Measurements from ENCODE around the gene XG. TPM values are rescaled to one million over a fixed set of nuclear protein-coding genes. Genes with fewer than 3 reads are reported as not detected.
"Not testable (repeated sequence)": the region's sequence is repeated elsewhere in the genome, so short reads cannot be mapped to it uniquely, and the experiment has no call there.

XG gene
- total and polyA plus RNA-seq, 9 of the 15 experiments (the other 6 are each of a cell fraction or from before 2014, with no cell fraction given): 0.03 to 0.12 TPM; not detected in 7

- H3K4me2 ChIP-seq (ENCODE audit: insufficient read depth, low read length); H3K79me2 ChIP-seq (ENCODE audit: control insufficient read depth, insufficient read depth, low read length); H3K36me3 ChIP-seq (ENCODE audit: control insufficient read depth, insufficient read depth, low read length); POLR2A ChIA-PET; H3K27ac ChIP-seq (ENCODE audit: extremely low read depth, low read depth, low read length); ATAC-seq; H3K9ac ChIP-seq (ENCODE audit: insufficient read depth in 1 of 2, low read depth in 2 of 2, low read length in 2 of 2); in situ Hi-C loops (cut with MboI); intact Hi-C loops (cut with micrococcal nuclease); H4K20me1 ChIP-seq (replicated peaks; ENCODE audit: control insufficient read depth, insufficient read depth, low read length); H2AFZ ChIP-seq (ENCODE audit: low read depth, low read length); H3K4me3 ChIP-seq; H3K4me1 ChIP-seq (replicated peaks in 1 of 2; ENCODE audit: control insufficient read depth in 2 of 2, insufficient read depth in 2 of 2, low read length in 2 of 2); BruUV-seq (replicated peaks); FAIRE-seq; CTCF ChIA-PET (ENCODE audit: low intra/inter-chr PET ratio); DNase-seq (ENCODE audit: extremely low read depth in 1 of 4, low spot score in 3 of 4); H3K9me3 ChIP-seq (replicated peaks; ENCODE audit: control insufficient read depth, insufficient read depth, low read depth, low read length); H3K9me1 ChIP-seq (ENCODE audit: control insufficient read depth, insufficient read depth, low read length): not testable (repeated sequence)
- TF ChIP-seq ZNF121 (CRISPR knock-in tag; conservative IDR thresholded peaks at IDR 0.05): peak; percentile 51
- WGBS (ENCODE audit: insufficient coverage, low coverage, missing lambda C conversion rate): 12% methylated on average over 13 of the region's 19 CpGs
- peaks cover 0 to 24% of the 10 kb centered on the region in 2 experiments; a peak in 2 of 5 replicates for H3K27me3 ChIP-seq (ENCODE audit: control insufficient read depth in 2 of 2, insufficient read depth in 2 of 2, low read length in 2 of 2)
Observed at GRCh38 chrX:2764766-2765548, 13.1 kb downstream of the XG start.

DNA sequence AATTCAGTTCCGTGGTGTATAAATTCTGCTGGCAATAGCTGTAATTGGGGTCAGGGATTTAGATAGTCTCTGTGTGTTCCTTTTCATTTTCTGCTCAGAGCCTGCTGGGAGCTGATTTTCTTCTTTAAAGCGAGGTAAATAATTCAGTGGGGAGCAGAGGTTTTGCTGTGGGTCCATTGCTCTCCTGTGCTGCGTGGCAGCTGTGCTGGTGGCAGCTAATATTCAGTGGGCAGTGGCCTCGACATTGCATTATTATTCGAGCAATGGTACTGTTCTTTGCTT lies 13.7 kb downstream of the XG start:
- Histone ChIP-seq H3K4me3 (no peak overlapping the region), H3K27me3 (ENCODE audit: control insufficient read depth in 2 of 2, insufficient read depth in 2 of 2, low read length in 2 of 2) (peaks cover 0 to 24% of the 10 kb centered on the region in 2 experiments; a peak in 2 of 5 replicates), H3K9me3 (replicated peaks; ENCODE audit: control insufficient read depth, insufficient read depth, low read depth, low read length) (no peaks in the 10 kb centered on the region), H4K20me1 (replicated peaks; ENCODE audit: control insufficient read depth, insufficient read depth, low read length) (no peaks in the 10 kb centered on the region), H3K4me1 (replicated peaks in 1 of 2; ENCODE audit: control insufficient read depth in 2 of 2, insufficient read depth in 2 of 2, low read length in 2 of 2) (no peaks in the 10 kb centered on the region), H3K36me3 (ENCODE audit: control insufficient read depth, insufficient read depth, low read length) (no peaks in the 10 kb centered on the region), H3K9me1 (ENCODE audit: control insufficient read depth, insufficient read depth, low read length) (no peaks in the 10 kb centered on the region), H3K79me2 (ENCODE audit: control insufficient read depth, insufficient read depth, low read length) (no peaks in the 10 kb centered on the region), H2AFZ (ENCODE audit: low read depth, low read length) (no peak overlapping the region), H3K9ac (ENCODE audit: insufficient read depth in 1 of 2, low read depth in 2 of 2, low read length in 2 of 2) (no peak overlapping the region), H3K27ac (ENCODE audit: extremely low read depth, low read depth, low read length) (no peak overlapping the region), H3K4me2 (ENCODE audit: insufficient read depth, low read length) (no peak overlapping the region)
- POLR2A ChIA-PET: no interaction called here
- 3% methylated on average over 5 of the region's 5 CpGs for WGBS (ENCODE audit: insufficient coverage, low coverage, missing lambda C conversion rate)
- FAIRE-seq (no peak), DNase-seq (ENCODE audit: extremely low read depth in 1 of 4, low spot score in 3 of 4) (no peak), ATAC-seq (no peak)
- no TSS peak for BruUV-seq (replicated peaks)
- TF ChIP-seq TBL1XR1 (IDR thresholded peaks at IDR 0.05; ENCODE audit: low read length in 2 of 2): no peak
- CTCF ChIA-PET (ENCODE audit: low intra/inter-chr PET ratio): no interaction called here
- intact Hi-C loops (cut with micrococcal nuclease): no loop called here
- in situ Hi-C loops (cut with MboI): no loop called here
